Activated T-cell treated with anti-CD3 and anti-CD28 coated beads, Interleukin-2, amount 50 U/mL, for 4 hours (primary cell): ENCODE data around the gene SYP. TPM values are rescaled to one million over a fixed set of nuclear protein-coding genes. Genes with fewer than 3 reads are reported as not detected.

ENCODE experiments used
- ATAC-seq, 2 donors: fragments of 200-7000 bp; cut with Tn5 transposase; one replicate each; pipeline ENCODE4 v1.10.0; 2021
- DNase-seq: peaks from one replicate; pipeline ENCODE4 v3.0.0-alpha.2; 2020
- H3K27me3 Mint-ChIP-seq: one replicate; pipeline ENCODE4 v1.8.0; 2021; ENCODE audit warnings: low read depth, mixed read lengths
- H3K36me3 Mint-ChIP-seq: one replicate; pipeline ENCODE4 v1.8.0; 2022; ENCODE audit warnings: mixed read lengths; ENCODE audit not compliant: insufficient read depth
- H3K4me1 Mint-ChIP-seq: one replicate; pipeline ENCODE4 v1.8.0; 2021; ENCODE audit warnings: low read depth, mixed read lengths
- H3K4me3 Mint-ChIP-seq: one replicate; pipeline ENCODE4 v1.8.0; 2021; ENCODE audit warnings: mild to moderate bottlenecking, moderate library complexity, mixed read lengths
- H3K9me3 Mint-ChIP-seq: one replicate; pipeline ENCODE4 v1.8.0; 2021; ENCODE audit warnings: mixed read lengths
- total RNA-seq, 3 donors: library from RNA; stranded (reverse); gene quantifications; one replicate each; pipeline ENCODE4 v1.2.1, GENCODE V29; 2021

Gene SYP
- 1 to 10 TPM; 3.1 to 5.3 (median 3.8) TPM for total RNA-seq

DNA sequence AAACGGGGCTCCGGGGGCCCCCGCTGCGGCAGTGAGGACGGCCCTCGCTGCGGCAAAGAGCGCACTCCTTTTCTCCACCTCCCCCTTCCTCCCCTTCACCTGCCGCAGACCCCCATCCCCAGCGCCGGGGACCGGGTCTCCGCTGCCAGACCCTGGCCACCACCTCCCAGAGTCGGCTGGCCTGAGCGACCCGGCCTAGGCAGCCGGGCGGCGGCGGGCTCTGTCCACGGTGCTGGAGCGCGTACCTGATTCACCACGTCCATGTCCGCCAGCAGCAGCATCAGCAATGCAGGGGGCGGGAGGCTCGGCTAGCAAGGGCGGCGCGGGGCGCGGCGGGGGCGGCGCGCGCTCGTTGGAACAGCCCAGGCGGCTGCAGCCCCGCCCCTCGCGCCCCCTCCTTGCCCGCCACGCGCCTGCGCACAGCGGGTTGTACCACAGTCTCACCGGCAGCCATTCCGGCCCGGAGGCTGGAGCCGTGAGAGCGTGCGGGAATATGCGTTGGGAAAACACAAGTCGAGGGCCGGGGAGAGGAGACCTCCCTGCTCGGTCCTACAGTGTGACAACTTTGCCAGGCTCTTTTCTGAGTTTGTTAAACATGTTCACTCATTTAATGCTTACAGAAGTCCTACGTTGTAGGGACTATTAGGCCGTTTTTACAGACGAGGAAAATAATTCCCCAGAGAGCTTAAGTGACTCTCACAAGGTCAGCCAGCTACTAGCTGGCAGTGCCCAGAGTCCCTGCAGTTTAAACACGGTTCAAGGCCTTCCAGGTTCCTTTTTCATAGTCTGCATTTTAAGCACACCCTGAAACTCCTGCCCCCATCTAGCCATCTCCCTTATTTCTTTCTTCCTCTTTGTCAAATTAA lies at the start of gene SYP:
SYP (minus strand) TSS at position 288 of the 866 bp plus-strand sequence; CDS start at position 281, 7 bp downstream.
- H3K4me3 Mint-ChIP-seq = peak within 1 kb of the TSS; percentile 68
- DNase-seq (peak; percentile 85), ATAC-seq (peak; percentile 99)

DNA sequence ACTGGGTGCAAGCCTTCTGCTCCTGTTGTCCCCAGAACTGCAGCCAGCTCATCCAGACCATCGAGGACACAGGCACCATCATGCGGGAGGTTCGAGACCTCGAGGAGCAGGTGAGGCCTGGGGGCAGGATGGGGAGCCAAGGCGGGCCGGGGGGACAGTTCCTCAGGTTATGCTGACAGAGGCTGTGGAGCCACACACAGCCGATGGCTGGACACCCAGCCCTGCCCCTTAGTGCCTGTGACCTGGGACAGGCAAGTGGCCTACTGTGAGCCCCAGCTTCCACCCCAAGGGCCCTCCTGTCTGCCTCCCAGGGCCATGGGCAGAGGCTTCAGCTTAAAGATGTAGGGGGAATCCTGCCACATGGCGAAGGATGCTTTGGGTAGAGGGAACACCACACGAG lies 49.6 kb upstream of the SYP start:
- Mint-ChIP-seq H3K9me3 (no peaks in the 10 kb centered on the region), H3K4me1 (peaks cover 4% of the 10 kb centered on the region), H3K4me3 (no peak overlapping the region), H3K36me3 (peaks cover 7% of the 10 kb centered on the region), H3K27me3 (no peaks in the 10 kb centered on the region)
- DNase-seq = no peak
- ATAC-seq = no peak

More for the DNA sequence above, at the start of gene SYP:
- H3K9me3 Mint-ChIP-seq = no peaks in the 10 kb centered on the region
- H3K36me3 Mint-ChIP-seq = no peaks in the 10 kb centered on the region
- H3K4me1 Mint-ChIP-seq = peaks cover 17% of the 10 kb centered on the region
- no peaks in the 10 kb centered on the region for H3K27me3 Mint-ChIP-seq

DNA sequence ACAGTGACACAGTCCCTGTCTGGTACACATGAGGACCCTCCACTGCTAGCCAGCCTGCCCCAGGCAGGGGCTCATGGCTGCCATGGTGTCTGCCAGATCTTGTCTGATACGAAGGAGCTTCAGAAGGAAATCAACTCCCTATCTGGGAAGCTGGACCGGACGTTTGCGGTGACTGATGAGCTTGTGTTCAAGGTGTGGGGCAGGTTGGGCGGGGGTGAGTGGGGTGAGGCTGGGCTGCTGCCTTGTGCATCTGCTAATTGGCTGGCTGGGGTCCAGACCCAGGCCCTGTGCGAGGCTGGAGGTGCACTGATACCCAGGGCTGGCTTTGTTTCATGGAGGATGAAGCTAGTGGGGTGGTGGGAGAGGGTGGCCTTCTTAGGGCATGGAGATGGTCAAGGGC lies 49.1 kb upstream of the SYP start:
- no peaks in the 10 kb centered on the region for H3K27me3 Mint-ChIP-seq
- H3K9me3 Mint-ChIP-seq = no peaks in the 10 kb centered on the region
- ATAC-seq (no peak), DNase-seq (no peak)
- no peak overlapping the region for H3K4me3 Mint-ChIP-seq
- peaks cover 4% of the 10 kb centered on the region for H3K4me1 Mint-ChIP-seq
- peaks cover 8% of the 10 kb centered on the region for H3K36me3 Mint-ChIP-seq

DNA sequence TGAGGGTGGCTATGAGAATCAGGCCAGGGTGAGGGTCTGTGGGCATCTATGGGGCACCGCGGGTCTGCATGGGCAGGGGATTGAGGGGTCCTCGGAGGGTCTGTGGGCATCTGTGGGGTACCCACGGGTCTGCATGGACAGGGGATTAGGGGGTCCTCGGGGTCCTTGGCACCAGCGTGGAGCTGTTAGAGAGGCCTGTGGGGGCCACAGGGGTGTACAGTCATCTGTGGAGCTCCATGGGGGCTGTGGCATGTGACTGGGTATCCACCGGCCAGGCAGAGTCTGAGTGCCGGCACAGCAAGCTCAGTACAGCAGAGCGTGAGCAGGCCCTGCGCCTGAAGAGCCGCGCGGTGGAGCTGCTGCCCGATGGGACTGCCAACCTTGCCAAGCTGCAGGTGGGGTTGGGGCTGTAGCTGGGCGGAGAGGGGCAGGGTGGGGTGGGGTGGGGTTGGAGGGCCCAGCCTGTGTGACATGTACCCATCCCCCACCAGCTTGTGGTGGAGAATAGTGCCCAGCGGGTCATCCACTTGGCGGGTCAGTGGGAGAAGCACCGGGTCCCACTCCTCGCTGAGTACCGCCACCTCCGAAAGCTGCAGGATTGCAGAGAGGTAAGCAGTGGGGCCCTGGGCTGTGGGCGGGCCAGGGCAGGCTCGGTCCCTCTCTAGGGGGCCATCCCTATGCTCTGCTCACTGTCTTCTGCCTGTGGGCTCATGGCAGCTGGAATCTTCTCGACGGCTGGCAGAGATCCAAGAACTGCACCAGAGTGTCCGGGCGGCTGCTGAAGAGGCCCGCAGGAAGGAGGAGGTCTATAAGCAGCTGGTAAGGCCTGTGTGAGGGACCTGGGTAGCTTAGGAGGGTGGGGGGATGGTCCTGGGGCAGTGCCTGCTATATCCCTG lies 48.2 kb upstream of the SYP start:
- DNase-seq = no peak
- H3K4me3 Mint-ChIP-seq = no peak overlapping the region

DNA sequence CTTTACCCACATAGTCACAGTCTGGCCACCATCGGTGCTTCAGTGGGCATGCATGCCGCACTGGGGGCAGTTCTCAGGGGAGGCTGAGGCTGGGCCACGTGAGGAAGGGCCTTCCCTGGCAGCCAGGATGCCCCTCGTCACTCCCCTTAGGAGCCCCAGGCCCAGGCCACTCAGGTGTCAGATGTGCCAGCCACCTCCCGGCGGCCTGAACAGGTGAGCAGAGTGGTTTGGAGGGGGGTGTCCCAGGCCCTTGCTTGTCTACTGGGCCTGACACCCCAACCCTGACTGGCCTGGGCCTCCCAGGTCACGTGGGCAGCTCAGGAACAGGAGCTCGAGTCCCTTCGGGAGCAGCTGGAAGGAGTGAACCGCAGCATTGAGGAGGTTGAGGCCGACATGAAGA lies 47.4 kb upstream of the SYP start:
- Mint-ChIP-seq H3K9me3 (no peaks in the 10 kb centered on the region), H3K27me3 (no peaks in the 10 kb centered on the region)

More for the DNA sequence above, 48.2 kb upstream of the SYP start:
- Mint-ChIP-seq H3K36me3 (peaks cover 10% of the 10 kb centered on the region), H3K27me3 (no peaks in the 10 kb centered on the region), H3K9me3 (no peaks in the 10 kb centered on the region), H3K4me1 (peaks cover 4% of the 10 kb centered on the region)
- ATAC-seq = no peak

DNA sequence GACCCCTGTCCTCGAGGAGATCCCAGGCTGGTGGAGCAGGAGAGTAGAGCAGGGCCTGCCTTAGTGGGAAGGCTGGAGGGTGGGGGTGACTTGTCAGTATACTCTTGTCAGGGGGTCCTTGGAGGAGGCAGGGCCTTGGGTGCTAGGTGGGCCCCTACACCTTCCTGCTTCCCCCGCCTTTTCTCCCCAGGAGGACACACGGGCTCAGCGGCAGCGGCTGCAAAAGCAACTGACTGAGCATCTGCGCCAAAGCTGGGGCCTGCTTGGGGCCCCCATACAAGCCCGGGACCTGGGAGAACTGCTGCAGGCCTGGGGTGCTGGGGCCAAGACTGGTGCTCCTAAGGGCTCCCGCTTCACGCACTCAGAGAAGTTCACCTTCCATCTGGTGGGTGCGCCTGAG lies 46.5 kb upstream of the SYP start:
- ATAC-seq (no peak), DNase-seq (no peak)
- Mint-ChIP-seq H3K27me3 (no peaks in the 10 kb centered on the region), H3K9me3 (no peaks in the 10 kb centered on the region), H3K4me1 (peaks cover 4% of the 10 kb centered on the region), H3K36me3 (peaks cover 10% of the 10 kb centered on the region), H3K4me3 (no peak overlapping the region)

More for the DNA sequence above, 47.4 kb upstream of the SYP start:
- DNase-seq (no peak), ATAC-seq (no peak)
- H3K36me3 Mint-ChIP-seq = peaks cover 10% of the 10 kb centered on the region
- peaks cover 4% of the 10 kb centered on the region for H3K4me1 Mint-ChIP-seq
- H3K4me3 Mint-ChIP-seq = no peak overlapping the region

DNA sequence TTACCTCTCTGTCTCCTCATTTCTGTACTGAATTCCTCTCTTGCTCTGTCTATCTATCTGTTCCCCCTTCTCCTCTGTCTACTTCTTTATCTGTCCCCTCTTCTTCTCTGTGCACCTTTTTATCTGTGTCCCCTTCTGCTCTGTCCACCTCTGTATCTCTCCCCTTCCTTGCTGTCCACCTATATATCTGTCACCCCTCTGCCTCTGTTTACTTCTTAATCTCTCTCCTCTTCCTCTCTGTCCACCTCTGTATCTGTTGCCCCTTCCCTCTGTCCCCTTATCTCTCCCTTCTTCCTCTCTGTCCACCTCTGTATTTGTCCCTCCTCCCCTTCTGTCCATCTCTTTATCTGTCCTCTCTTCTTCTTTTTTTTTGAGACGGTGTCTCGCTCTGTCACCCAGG lies 44.2 kb upstream of the SYP start:
- Mint-ChIP-seq H3K4me1 (peaks cover 6% of the 10 kb centered on the region), H3K36me3 (peaks cover 5% of the 10 kb centered on the region), H3K27me3 (no peaks in the 10 kb centered on the region), H3K4me3 (no peak overlapping the region), H3K9me3 (no peaks in the 10 kb centered on the region)
- ATAC-seq (no peak), DNase-seq (no peak)

DNA sequence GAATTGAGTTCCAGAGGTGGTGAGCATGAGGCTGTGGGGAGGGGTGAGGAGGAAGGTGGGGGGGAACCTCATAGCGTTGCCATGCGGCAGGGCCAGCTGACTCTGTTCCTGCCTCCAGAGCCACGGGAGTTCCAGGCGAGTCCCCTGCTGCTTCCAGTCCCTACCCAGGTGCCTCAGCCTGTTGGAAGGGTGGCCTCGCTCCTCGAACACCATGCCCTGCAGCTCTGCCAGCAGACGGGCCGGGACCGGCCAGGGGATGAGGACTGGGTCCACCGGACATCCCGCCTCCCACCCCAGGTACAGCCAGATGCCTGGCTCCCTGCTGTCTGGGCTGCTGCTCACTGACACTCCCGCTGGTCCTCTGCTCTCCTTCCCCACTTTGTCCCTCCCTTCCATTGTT lies 43.2 kb upstream of the SYP start:
- no peaks in the 10 kb centered on the region for H3K27me3 Mint-ChIP-seq
- peaks cover 10% of the 10 kb centered on the region for H3K4me1 Mint-ChIP-seq
- no peaks in the 10 kb centered on the region for H3K9me3 Mint-ChIP-seq
- DNase-seq (no peak), ATAC-seq (no peak)
- H3K4me3 Mint-ChIP-seq = no peak overlapping the region
- peaks cover 5% of the 10 kb centered on the region for H3K36me3 Mint-ChIP-seq

DNA sequence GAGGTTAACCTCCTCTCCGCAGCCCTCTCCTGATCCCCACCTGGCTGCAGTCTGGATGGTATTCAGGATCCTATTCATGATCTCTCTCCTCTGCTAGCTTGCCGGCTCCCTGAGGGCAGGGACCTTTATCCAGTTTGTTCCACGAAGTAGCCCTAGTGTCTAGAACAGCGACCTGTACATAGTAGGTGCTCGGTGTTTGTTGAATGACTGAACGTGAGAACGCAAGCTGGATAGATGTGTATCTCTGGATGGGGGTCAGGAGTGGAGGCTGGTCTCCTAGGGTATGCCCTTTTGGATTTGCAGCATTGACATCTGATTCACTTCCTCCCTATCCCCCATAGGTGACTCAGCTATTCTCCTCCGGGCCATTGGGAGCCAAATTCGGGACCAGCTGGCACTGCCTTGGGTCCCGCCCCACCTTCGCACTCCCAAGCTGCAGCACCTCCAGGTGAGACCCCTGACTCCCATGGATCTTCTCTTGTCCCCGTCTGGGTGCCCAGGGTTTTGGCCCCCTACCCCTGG lies 42.6 kb upstream of the SYP start:
- peaks cover 10% of the 10 kb centered on the region for H3K4me1 Mint-ChIP-seq
- DNase-seq (no peak), ATAC-seq (no peak)
- no peaks in the 10 kb centered on the region for H3K27me3 Mint-ChIP-seq
- no peaks in the 10 kb centered on the region for H3K9me3 Mint-ChIP-seq
- H3K4me3 Mint-ChIP-seq = no peak overlapping the region
- peaks cover 5% of the 10 kb centered on the region for H3K36me3 Mint-ChIP-seq

DNA sequence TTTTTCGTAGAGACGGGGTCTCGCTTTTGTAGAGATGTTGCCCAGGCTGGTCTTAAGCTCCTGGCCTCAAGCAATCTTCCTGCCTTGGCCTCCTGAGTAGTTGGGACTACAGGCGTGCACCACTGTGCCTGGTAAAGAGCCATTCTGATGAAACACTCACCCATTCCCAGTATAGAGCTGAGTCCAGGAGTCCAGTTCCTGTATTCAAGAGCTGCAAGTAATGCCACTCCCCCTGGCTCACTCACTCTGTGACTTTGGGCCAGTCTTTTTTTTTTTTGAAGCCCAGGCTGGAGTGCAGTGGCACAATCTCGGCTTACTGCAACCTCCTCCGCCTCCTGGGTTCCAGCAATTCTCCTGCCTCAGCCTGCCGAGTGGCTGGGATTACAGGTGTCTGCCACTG lies 38.7 kb upstream of the SYP start:
- H3K27me3 Mint-ChIP-seq = no peaks in the 10 kb centered on the region
- no peak overlapping the region for H3K4me3 Mint-ChIP-seq
- ATAC-seq = no peak
- no peak for DNase-seq
- H3K9me3 Mint-ChIP-seq = no peaks in the 10 kb centered on the region
- peaks cover 27% of the 10 kb centered on the region for H3K4me1 Mint-ChIP-seq
- H3K36me3 Mint-ChIP-seq = no peaks in the 10 kb centered on the region

DNA sequence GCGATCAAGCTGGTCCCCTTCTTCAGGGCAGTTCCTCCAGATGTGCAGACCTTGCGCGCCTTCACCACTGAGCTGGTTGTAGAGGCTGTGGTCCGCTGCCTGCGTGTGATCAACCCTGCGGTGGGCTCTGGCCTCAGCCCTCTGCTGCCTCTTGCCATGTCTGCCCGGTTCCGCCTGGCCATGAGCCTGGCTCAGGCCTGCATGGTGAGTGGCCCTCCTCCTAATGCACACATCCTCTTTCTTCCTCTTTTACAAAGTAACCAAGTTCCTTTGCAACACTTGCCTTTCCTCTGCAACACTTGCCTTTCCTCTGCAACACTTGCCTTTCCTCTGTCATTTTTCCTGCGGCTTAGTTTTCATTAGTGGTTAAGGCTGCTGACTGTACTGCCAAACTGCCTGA lies 37.1 kb upstream of the SYP start:
- ATAC-seq = no peak
- Mint-ChIP-seq H3K4me3 (peak overlapping the region; percentile 88), H3K9me3 (no peaks in the 10 kb centered on the region), H3K27me3 (no peaks in the 10 kb centered on the region), H3K36me3 (no peaks in the 10 kb centered on the region), H3K4me1 (peaks cover 30% of the 10 kb centered on the region)
- DNase-seq = no peak

DNA sequence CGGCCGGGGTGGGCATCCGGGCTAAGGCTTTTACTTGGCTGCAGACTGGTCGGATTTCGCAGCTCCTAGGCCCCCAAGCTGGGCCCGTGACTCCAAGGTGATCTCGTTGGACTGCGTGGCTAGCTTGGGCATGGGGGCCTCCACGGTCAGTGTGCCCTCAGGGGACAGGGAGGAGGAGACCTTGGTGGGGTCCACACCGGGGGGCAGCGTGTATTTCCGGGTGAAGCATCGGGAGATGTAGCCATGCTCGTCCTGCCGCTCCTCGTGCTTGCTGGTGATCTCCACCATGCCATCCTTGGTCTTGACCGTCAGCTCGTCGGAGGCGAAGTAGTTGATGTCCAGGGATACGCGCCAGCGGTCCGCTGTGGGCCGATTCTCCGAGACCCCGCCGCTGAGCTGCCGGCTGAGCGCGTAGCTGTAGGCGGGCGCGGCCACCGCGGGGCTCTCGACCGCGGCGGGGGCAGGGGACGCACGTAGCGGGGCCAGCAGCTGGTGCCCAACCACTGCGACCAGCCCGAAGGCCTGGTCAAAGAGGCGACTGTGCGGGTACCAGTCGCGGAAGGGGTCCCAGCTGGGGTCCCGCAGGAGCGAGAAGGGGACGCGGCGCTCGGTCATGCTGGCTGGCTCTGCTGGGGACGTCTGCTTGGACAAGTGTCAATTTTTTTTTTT lies 34.0 kb upstream of the SYP start:
- Mint-ChIP-seq H3K4me1 (peaks cover 37% of the 10 kb centered on the region), H3K27me3 (no peaks in the 10 kb centered on the region), H3K36me3 (no peaks in the 10 kb centered on the region), H3K4me3 (no peak overlapping the region), H3K9me3 (no peaks in the 10 kb centered on the region)
- no peak for DNase-seq
- no peak for ATAC-seq

DNA sequence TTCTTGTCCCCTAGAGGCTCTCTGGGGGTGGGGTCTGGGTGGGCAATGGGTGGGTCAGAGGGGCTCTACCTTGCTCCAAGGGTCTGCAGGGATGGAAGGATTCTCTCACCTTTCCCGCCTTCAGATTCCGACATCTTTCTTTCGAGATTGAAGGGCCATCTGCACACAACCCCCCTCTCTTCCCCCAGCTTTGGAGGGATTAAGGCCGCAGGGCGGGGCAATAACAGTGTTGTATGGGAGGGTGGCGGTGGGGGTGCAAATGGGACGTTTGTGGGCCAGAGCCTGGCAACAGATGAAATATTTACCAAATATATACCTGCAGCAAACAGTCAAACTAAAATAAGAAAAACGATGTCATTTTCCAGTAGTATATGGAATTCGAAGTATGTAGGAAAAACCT lies 33.2 kb upstream of the SYP start, which contains the start of gene CACNA1F:
CACNA1F (minus strand) TSS at position 165 of the 400 bp plus-strand sequence; CDS start at position 134, 31 bp downstream.
- Mint-ChIP-seq H3K9me3 (no peaks in the 10 kb centered on the region), H3K27me3 (no peaks in the 10 kb centered on the region), H3K36me3 (no peaks in the 10 kb centered on the region), H3K4me3 (no peak within 1 kb of the TSS), H3K4me1 (peaks cover 35% of the 10 kb centered on the region)
- DNase-seq = no peak
- ATAC-seq = no peak

DNA sequence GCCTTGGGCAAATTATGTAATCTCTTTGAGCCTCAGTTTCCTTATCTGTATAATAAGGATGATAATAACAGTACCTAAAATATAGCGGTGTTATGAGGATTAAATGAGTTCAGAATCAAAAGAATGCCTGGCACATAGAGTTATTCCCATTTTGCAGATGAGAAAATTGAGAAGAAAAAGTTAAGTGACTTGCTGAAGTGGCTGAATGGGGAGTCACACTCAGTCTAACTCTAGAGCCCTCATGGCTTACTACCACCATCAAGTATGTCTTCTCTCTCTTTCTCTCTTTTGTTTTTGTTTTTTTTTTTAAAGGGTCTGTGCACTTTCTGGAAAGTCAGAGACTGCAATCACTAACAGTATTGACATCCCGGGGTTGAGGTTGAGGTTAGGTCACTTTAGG lies 32.5 kb upstream of the SYP start:
- H3K4me3 Mint-ChIP-seq = no peak overlapping the region
- H3K36me3 Mint-ChIP-seq = no peaks in the 10 kb centered on the region
- no peaks in the 10 kb centered on the region for H3K27me3 Mint-ChIP-seq
- H3K4me1 Mint-ChIP-seq = peaks cover 34% of the 10 kb centered on the region
- H3K9me3 Mint-ChIP-seq = no peaks in the 10 kb centered on the region
- no peak for ATAC-seq
- DNase-seq = no peak
